ENCODE data around the gene ABHD8.
"Not testable (repeated sequence)": the region's sequence is repeated elsewhere in the genome, so short reads cannot be mapped to it uniquely, and the experiment has no call there.

ABHD8 gene

DNA sequence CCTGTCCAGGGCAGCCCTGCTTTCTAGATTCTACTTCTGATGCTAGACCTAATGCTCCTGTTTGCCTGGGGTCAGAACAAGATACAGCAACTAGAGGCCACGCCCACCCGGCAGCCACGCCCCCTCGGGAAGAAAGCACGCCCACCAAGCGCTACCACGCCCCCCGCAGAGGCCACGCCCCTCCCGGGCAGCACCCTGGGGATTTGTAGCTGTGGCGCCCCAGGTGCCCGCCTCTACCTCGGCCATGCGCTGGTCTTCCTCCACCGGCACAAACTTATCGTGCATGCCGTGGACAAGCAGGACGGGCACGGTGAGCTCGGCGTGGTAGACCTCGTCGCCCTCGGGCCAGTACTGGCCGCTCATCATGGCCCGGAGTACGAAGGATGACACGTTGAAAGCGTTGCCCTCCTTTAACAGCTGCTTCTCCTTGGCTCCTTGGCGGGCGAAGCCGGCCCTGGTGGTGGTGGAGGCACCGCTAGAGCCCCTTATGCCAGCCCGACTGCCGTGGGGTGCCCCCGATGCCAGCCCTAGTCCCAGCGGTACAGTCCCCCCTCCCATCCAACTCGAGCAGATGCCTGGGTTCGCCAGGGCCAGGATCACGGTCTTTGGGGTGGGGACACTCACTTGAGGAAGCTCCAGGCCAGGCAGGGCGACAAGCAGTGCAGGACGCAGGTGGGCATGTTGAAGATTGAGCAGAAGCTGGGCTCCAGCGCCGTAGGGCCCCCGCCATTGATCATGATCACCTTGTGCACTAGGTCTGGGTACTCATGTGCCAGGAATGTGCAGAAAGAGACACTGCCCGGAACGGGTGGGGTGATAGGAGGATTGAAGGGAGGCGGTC, 9.0 kb downstream of the ABHD8 start:
- no peak for DNase-seq

GRCh38 chr19:17293605-17294004, 9.6 kb downstream of the ABHD8 start:
- no peak for DNase-seq

GRCh38 chr19:17292301-17293074, 10.7 kb downstream of the ABHD8 start:
- DNase-seq, result peak; percentile 70 to 72

- no peak for DNase-seq
Observed at GRCh38 chr19:17289489-17289888, 13.7 kb downstream of the ABHD8 start.

- DNase-seq, result no peak
Observed at GRCh38 chr19:17286752-17287151, 16.5 kb downstream of the ABHD8 start.

DNA sequence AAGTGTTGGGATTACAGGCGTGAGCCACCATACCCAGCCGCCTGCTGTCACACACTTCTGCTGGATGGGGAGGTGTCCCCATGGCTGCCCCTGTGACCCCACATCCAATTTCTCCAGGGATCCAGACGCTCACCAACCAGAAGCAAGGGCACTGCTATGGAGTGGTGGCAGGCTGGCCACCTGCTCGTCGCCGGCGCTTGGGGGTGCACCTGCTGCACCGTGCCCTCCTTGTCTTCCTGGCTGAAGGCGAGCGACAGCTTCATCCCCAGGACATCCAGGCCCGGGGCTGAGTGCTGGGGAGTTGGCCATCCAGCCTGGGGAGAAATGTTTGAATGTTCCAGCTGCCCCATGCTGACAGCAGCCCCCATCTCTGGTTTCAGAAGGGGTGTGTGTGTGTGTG, 17.0 kb downstream of the ABHD8 start:
- DNase-seq, result no peak

DNA sequence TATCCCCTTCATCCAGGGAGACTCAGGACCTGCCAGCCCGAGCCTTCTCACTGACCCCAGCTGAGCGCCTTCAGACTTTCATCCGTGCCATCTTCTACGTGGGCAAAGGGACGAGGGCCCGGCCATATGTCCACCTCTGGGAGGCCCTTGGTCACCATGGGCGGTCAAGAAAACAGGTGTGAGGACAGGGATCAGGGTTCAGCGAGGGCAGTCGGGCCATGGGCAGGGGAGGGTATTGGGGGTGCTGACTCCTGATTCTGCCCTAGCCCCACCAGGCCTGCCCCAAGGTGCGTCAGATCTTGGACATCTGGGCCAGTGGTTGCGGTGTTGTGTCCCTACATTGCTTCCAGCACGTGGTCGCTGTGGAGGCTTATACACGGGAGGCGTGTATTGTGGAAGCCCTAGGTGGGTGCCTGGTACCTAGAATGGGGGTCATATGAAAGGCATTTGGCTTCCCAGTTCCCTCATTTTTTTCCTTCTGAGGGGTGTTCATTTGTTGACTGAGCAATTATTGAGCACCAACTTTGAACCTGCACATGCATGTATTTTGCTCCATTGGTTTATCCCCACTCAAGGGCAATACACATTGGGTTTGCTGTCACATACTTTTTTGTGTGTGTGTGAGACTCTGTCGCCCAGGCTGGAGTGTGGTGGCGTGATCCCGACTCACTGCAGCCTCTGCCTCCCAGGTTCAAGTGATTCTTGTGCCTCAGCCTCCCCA, 17.6 kb downstream of the ABHD8 start:
- DNase-seq, result no peak

DNA sequence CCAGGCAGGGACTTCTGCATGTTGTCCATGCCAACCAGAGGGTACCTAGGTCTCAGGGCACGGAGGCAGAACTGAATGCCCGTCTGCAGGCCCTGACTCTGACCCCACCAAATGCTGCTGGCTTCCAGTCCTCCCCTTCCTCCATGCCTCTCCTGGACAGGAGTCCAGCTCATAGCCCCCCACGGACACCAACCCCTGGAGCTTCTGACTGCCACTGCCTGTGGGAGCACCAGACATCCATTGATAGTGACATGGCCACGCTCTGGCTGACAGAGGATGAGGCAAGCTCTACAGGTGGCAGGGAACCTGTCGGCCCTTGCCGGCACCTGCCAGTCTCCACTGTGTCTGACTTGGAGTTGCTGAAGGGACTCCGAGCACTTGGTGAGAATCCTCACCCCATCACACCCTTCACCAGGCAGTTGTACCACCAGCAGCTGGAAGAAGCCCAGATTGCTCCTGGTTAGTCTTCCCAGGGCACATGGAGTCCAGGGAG, 19.7 kb downstream of the ABHD8 start:
- no peak for DNase-seq

- DNase-seq, result peak; percentile 65 to 69
Observed at GRCh38 chr19:17282488-17283125, 20.6 kb downstream of the ABHD8 start.

- DNase-seq, result peak; percentile 39 to 57
Observed at GRCh38 chr19:17281391-17282304, 21.6 kb downstream of the ABHD8 start, which contains the start of gene ANKLE1. ANKLE1 (plus strand) TSS chr19:17281901; CDS start chr19:17281921, 20 bp downstream.

- no peak for DNase-seq
Observed at GRCh38 chr19:17279436-17279835, 23.8 kb downstream of the ABHD8 start.

DNA sequence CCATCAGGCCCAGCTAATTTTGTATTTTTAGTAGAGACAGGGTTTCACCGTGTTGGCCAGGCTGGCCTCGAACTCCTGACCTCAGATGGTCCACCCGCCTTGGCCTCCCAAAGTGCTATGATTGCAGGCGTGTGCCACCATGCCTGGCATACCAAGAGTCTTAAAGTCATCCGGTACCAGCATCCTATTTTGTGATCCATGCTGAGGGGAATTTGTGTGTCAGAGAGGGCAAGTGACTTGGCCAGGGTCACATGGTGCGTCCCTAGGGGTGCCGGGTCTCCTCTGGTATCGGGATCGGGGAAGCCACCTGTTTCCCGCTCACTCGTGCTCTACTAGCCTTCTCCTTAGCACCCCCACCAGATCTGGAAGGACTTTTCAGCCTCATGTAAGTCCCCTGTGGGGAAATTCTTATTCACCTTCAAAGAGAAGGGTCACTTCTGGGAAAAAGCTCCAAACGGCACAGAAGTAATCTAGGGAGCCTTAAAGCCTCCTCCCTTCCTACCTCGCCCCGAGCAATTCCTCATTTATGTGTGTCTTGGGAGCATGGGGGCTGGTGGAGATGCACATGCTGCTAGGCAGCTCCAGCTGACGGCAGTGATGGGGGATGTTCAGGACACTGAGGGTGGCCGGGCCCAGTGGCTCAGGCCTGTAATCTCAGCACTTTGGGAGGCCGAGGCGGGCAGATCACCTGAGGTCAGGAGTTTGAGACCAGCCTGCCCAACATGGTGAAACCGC, 27.6 kb downstream of the ABHD8 start:
- DNase-seq, result no peak

- DNase-seq, result not testable (repeated sequence)
Observed at GRCh38 chr19:17274892-17275291, 28.3 kb downstream of the ABHD8 start.

DNA sequence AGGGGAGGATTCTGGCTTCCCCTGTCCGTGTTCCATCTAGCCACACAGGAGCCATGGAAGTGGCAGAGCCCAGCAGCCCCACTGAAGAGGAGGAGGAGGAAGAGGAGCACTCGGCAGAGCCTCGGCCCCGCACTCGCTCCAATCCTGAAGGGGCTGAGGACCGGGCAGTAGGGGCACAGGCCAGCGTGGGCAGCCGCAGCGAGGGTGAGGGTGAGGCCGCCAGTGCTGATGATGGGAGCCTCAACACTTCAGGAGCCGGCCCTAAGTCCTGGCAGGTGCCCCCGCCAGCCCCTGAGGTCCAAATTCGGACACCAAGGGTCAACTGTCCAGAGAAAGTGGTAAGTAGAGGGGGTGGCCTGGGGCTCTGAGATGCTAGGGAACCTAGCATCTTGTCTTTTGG, 34.5 kb downstream of the ABHD8 start:
- no peak for DNase-seq

GRCh38 chr19:17266975-17267788, 36.0 kb downstream of the ABHD8 start, which contains the start of gene BABAM1:
BABAM1 (plus strand) TSS chr19:17267443; CDS start chr19:17268807, 1,364 bp downstream.
- DNase-seq, result peak; percentile 97 to 99

DNA sequence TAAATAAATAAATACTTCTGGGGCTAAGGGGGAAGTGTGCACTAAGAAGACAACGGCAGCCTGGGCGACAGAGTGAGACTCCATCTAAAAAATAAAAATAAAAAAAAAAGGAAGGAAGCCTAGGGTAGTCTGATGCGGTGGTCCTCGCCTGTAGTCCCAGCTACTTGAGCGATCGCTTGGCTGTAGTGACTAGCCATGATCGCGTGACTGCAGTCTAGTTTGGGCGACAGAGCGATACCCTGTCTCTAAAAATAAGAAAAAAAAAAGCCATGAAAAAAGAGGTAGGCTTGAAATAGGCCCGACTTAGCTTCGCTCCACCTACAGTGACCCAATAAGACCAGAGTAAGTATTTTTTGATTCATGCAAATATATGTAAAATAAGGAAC, 36.6 kb downstream of the ABHD8 start:
- no peak for DNase-seq

DNA sequence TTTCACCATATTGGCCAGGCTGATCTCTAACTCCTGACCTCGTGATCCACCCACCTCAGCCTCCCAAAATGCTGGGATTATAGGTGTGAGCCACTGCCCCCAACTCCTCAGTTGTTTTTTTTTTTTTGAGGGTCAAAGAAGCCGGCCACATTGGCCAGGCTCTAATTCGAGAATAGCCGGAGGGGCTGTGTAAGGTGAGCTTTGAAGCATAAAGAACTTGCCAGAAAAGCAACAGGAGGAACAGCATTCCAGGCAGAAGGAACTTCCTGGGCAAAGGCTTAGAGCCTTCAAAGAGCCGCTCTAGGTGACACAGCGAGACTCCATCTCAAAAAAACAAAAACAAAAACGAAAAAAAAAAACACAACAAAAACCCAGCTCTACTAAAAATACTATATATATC, 37.2 kb downstream of the ABHD8 start:
- DNase-seq, result no peak

DNA sequence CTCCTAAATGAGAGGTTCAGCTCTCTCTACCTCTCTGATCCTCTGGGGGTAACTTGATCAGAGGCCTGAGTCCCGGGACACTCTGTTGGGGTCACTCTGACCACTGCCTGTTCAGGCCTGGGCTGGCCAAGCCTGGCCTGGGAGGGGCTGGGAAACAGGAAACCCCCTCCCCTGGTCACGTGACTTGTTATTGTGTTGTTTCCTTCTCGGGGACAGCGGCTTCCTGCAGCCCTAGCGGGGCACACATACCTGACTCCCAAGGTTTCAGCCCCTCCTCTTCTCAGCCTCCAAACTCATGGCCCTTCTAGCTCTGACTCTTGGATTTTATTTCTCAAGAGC, 38.6 kb downstream of the ABHD8 start, which contains the start of gene USHBP1:
USHBP1 (minus strand) TSS at position 105 of the 339 bp plus-strand sequence. CDS start 446 bp downstream, outside the sequence.
- DNase-seq, result no peak

All from AML-193 (cell line).